ENCODE data around the gene MESD.
A peak's percentile ranks its signal among the peaks of the same experiment; 100 is the strongest.

MESD gene

DNA sequence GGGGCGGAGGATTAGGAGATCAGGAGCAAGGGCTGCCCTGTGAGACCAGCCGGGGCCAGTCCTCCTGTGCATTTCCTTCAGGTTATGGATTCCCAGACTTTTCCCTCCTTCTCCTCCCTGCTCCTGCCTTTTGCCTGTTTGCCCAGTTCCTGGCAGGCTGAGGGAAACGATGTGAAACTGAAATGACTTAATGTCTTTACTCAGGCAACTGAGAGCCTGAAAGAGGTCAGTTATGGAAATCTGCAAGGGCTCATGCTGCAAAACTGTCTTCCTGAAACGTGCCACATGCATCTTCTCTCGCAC lies 57.2 kb downstream of the MESD start:
- no peak for DNase-seq

DNA sequence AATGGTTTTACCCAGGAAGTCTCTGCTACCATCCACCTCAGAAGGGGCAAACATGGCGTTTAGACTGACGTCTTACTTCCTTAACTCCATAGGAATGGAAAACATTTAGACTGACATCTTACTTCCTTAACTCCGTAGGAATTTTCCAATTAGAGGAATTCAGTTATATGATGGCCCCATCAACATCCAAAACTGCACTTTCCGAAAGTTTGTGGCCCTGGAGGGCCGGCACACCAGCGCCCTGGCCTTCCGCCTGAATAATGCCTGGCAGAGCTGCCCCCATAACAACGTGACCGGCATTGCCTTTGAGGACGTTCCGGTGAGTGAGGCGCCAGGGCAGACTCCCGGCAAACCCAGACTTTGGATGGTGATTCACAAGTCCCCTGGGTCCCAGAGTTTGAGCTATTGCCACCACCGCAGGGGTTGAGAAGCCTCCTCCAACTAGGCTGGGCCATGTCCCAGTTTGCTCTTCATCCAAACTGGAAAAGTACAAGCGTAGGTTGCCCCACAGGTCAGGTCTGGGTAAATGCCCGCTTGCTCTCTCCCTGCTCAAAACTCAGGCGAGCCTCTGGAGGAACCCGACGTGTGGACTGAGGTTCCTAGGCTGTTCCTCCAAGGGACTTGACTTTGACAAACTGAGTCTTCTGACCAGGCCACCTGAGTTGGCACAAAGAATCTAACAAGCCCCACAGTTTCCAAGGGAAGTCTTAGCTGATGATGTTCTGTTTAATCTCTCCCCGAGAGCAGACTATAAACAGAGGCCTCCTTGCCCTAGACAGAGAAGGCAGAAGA lies 57.7 kb downstream of the MESD start:
- DNase-seq = no peak

DNA sequence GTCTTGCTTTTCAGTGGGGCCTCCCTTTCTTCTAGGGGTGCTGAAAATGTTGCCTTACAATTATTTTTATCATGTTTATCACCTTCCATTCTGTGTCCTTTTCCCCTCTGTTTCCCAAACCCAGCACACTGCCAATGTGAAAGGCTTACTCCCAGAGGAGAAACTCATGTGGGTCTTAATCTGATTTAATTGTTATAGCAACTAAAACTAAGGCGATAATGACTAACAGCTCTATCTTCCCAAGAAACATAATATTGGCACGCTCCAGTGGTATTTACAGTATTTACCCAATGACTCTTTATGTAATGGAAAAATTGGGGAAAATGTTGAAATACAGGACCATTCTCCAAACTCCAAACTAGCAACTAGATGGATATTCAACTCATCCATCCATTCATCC lies 58.4 kb downstream of the MESD start:
- DNase-seq = no peak

DNA sequence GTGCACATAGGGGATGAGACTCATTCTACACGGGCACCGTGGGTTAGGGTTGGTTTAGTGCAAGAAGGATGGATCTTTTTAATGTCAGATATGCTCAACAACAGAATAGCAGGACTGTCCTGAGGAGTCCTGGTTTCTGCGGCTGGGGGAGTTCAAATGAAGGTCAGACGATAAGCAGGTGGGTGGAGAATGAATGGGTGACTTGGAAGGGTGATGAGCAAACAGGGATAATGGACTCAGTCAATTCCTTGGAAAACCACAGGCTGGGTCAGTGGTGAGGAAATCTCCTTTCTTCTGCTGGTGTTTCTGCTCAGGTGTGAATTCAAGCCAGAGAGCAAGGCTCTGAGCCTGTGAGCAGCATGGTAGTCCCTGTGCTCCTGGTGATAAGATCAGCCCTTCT lies 59.9 kb downstream of the MESD start:
- DNase-seq = no peak

- peak; percentile 45 for DNase-seq
Observed at GRCh38 chr15:80929225-80929624, 60.4 kb downstream of the MESD start.

DNA sequence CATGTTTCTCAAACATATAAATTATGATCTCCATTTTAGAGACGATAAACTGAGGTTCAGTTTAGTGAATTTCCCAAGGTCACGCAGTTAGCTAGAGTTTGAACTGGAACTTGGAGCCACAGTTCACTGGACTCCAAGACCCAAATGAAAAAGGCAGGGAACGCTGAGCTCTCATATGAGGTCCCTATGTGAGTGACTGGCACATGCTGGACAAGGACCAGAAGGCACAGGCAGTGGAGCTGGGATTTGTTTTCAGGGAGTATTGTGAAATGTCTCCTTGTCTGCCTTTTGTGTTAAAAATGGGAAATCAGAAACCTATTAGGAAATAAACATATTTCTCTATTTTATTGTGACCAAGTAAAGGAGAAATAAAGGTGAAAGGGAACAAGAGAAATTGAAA lies 63.5 kb downstream of the MESD start:
- DNase-seq = no peak

GRCh38 chr15:80925597-80926059 lies 64.0 kb downstream of the MESD start:
- no peak for DNase-seq

DNA sequence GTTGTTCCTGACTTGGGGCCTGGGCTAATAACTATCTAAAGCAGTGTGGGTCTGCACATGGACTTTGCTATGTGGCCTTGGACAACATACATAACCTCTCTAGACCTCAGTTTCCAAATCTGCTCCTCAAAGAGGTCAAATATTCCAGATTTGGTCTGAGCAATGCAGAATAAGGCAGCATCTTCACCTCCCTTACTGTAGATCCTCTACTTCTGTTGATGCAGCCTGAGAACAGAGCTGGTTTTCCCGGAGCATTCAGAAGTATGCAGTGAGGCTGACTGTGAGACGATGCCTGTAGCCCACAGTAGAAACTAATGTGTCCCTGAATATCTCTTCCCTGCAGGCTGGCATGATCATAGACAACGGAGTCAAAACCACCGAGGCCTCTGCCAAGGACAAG lies 65.3 kb downstream of the MESD start:
- no peak for DNase-seq

- DNase-seq = no peak
Observed at GRCh38 chr15:80923668-80924067, 66.0 kb downstream of the MESD start.

- DNase-seq = no peak
Observed at GRCh38 chr15:80921736-80922410, 67.7 kb downstream of the MESD start.

DNA sequence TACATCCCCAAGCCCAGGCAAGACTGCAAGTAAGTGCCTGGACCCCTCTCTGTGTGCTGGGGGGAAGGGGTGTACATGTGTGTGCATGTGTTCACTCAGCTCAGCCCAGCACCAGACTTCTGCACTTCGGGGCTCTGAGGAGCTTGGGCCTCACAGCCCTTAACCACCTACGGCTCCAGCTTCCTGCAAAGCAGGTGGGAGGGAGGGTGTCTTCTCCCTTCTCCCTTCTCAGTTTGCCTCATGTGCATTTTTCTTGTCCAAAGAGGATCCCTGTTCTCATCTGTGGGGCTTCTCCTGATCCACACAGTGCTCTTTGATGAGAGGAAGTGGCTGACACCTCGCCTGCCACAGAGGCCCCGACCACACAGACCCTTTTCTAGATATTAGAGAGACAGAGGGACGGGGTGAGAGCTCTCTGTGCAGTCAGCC lies 69.3 kb downstream of the MESD start:
- no peak for DNase-seq

- no peak for DNase-seq
Observed at GRCh38 chr15:80918196-80918783, 71.3 kb downstream of the MESD start.

GRCh38 chr15:80916056-80916455 lies 73.6 kb downstream of the MESD start:
- no peak for DNase-seq

GRCh38 chr15:80915472-80915871 lies 74.1 kb downstream of the MESD start:
- DNase-seq = no peak

DNA sequence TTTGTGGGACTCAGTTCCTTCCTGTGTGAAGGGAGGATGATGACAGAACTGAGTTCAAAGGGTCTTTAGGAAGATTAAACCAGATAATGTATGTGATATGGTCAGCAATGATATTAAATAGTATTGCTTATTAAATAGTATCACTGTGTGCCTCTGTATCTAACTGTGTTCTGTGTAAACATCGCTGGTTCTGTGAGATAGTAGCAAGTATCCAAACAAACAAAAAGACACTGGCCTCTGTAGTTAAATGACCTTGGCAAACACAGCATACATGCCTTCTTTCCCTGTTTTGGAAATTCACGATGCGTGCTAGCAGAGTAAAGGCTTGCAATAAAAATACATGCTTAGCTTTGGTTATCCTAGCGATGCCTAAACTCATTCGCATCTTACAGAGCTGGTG lies 76.1 kb downstream of the MESD start:
- no peak for DNase-seq

GRCh38 chr15:80912673-80913072 lies 76.9 kb downstream of the MESD start:
- DNase-seq = no peak

DNA sequence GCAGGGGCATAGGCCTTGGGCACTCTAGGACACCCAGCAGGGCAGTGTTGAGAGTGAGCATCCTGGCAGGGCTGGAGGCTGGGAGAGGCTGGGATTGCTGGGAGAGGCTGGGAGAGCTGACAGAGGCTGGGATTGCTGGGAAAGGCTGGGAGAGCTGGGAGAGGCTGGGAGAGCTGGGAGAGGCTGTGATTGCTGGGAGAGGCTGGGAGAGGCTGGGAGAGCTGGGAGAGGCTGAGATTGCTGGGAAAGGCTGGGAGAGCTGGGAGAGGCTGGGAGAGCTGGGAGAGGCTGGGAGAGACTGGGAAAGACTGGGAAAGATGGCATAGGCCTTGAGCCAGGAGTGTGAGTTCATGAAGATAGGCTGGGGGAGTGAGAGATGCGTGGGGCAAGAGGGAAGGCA lies 77.8 kb downstream of the MESD start:
- DNase-seq = no peak

GRCh38 chr15:80906159-80906766 lies 83.4 kb downstream of the MESD start:
- no peak for DNase-seq

DNA sequence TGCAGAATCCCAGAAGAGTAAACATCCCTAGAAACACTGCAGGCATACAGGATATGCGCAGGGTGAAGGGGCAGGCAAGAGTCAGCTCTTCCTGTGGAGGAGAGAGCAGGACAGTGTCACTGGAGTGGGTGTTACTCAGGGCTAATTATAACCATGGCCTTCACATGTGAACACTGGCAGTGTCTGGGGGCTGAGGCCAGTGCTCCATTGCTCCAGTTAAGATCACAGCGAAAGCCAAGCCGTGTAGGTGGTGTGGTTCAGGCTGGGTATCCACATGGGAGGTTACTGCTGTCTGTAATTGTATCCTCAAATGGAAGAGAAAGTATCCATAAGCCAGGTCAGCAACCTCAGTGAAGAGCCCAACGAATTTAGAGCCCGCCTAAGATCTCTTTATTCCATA lies 84.6 kb downstream of the MESD start:
- DNase-seq = no peak

- no peak for DNase-seq
Observed at GRCh38 chr15:80902298-80902801, 87.3 kb downstream of the MESD start.

DNA sequence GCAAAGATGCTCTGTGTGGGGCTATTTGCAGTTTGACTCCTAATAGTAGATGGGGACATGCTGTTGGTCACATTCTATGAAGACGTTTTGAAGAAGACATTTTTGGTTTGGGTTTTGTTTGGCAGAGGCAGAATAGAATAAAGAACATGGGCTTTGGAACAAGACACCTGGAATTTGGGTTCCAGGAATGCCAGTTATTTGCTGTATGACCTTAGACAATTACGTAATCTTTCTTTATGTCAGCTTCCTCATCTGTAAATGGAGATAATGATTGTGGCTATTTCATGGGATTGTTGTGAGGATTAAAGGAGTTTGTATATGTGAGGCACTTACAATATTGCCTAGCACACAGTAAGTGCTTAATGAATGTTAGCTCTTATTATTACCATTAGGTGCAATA lies 91.6 kb downstream of the MESD start:
- no peak for DNase-seq

Data from T1000 (cell line).